Right lobe of liver (tissue), 4 donors: Measurements from ENCODE around the gene TTI1.

Experiments used
- CTCF ChIP-seq, 4 donors: fragments of 200-600 bp in 3 of 4; fragments of 450-650 bp in 1 of 4; IDR thresholded peaks; one replicate each; pipeline versions ENCODE4 v1.5.1 to v1.8.0; 2016 to 2022; ENCODE audit warnings: antibody characterized with exemption in 4 of 4, mild to moderate bottlenecking in 2 of 4
- POLR2A ChIP-seq: fragments of 450-650 bp; IDR thresholded peaks from one replicate; pipeline ENCODE4 v1.6.1; 2017; ENCODE audit warnings: antibody characterized with exemption, mild to moderate bottlenecking
- donor health status: DM: no; HTN: no; CAD: no.
- donor health status: DM: no; HTN: no; CAD: no.
- donor health status: DM: no; HTN: yes; CAD: no.

GRCh38 chr20:37970856-37971245 is 62.4 kb downstream of the TTI1 start:
- TF ChIP-seq CTCF (IDR thresholded peaks at IDR 0.05): no peak
- TF ChIP-seq POLR2A: no peak
